A549 (cell line): ENCODE data around the gene PYY.

Experiments used
- CHD4 ChIP-seq: fragments of 200-600 bp; sonication (generic); IDR thresholded peaks from 2 replicates; pipeline ENCODE4 v1.6.1; 2016; ENCODE audit warnings: antibody characterized with exemption, mild to moderate bottlenecking, borderline replicate concordance
- CTCF ChIP-seq: fragments of >200 bp; sonication (Bioruptor Twin); formaldehyde crosslinking; IDR thresholded peaks from 3 replicates; pipeline ENCODE4 v1.5.1; 2016
- ELK1 ChIP-seq: fragments of 150-350 bp; IDR thresholded peaks from 2 replicates; pipeline ENCODE4 v1.6.1; 2014; ENCODE audit warnings: low read depth, mild to moderate bottlenecking, low read length
- EP300 ChIP-seq, 2 experiments: fragments of >200 bp; sonication (Bioruptor Twin); formaldehyde crosslinking; IDR thresholded peaks; 2 replicates in 1 of 2; 3 replicates in 1 of 2; pipeline ENCODE4 v1.6.1; 2016 to 2017
- ESRRA ChIP-seq: fragments of 150-350 bp; IDR thresholded peaks from 2 replicates; pipeline ENCODE4 v1.6.1; 2014; ENCODE audit warnings: mild to moderate bottlenecking, low read length, borderline replicate concordance
- MAX ChIP-seq: IDR thresholded peaks from 2 replicates; pipeline ENCODE4 v1.6.1; 2012
- MAZ ChIP-seq: fragments of 150-350 bp; IDR thresholded peaks from 2 replicates; pipeline ENCODE4 v1.6.1; 2014; ENCODE audit warnings: antibody characterized with exemption, low read depth, low read length, borderline replicate concordance
- POLR2A ChIP-seq: IDR thresholded peaks from 2 replicates; pipeline ENCODE4 v1.6.1; 2012; ENCODE audit warnings: mild to moderate bottlenecking, low read length
- POLR2AphosphoS2 ChIP-seq: conservative IDR thresholded peaks from 2 replicates; pipeline ENCODE4 v1.6.1; 2012; ENCODE audit warnings: low read length, improper control_type of control experiment, inconsistent platforms
- RAD21 ChIP-seq, 2 experiments: fragments of >200 bp in 1 of 2; sonication (Bioruptor Twin) in 1 of 2; formaldehyde crosslinking in 1 of 2; IDR thresholded peaks in 1 of 2; conservative IDR thresholded peaks in 1 of 2; 2 replicates in 1 of 2; 3 replicates in 1 of 2; pipeline ENCODE4 v1.6.1; 2012 to 2018; ENCODE audit warnings: inconsistent platforms in 1 of 2
- RFX5 ChIP-seq: fragments of 450-650 bp; IDR thresholded peaks from 2 replicates; pipeline ENCODE4 v1.7.1; 2014; ENCODE audit warnings: antibody characterized with exemption, mild to moderate bottlenecking, moderate library complexity

- TF ChIP-seq ELK1 (no peak), RFX5 (no peak), CHD4 (no peak), MAX (no peak), CTCF (no peak), RAD21 (conservative IDR thresholded peaks at IDR 0.05 in 1 of 2, IDR thresholded peaks at IDR 0.05 in 1 of 2) (no peak), POLR2A (no peak), POLR2AphosphoS2 (no peak), EP300 (IDR thresholded peaks at IDR 0.05) (no peak), MAZ (no peak), ESRRA (no peak)
Observed at GRCh38 chr17:43912635-43913304, 41.0 kb downstream of the PYY start.
